SK-N-MC (cell line): Measurements from ENCODE around the gene DHCR7.

ENCODE experiments used
- FOXP2 ChIP-seq: optimal IDR thresholded peaks from 2 replicates; pipeline ENCODE3; 2011; ENCODE audit warnings: mild to moderate bottlenecking, moderate library complexity; ENCODE audit not compliant: insufficient read depth; ENCODE audit errors: extremely low read length, control extremely low read depth
- POLR2AphosphoS5 ChIP-seq: IDR thresholded peaks from 2 replicates; pipeline ENCODE4 v1.6.1; 2012; ENCODE audit warnings: mild to moderate bottlenecking, low read depth, low read length, borderline replicate concordance

DNA sequence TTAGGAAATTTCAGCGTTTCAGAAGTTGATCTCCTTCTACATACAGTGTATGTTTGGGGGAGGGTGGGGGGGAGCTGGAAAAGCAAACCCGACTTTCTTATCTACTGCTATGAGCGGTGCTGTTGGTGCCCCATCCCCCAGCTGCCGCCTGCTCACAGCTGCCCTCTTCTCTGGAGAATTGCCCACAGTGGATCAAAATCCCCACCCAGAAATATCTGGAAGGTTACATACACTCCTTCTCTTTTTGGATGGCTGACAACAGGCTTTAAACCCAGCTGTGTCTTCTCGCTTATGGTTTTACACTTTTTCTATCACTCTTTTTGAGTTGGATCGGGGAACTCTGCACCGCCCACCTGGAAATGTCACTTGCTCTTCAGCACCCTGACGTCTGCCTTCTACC lies 56.4 kb downstream of the DHCR7 start:
- TF ChIP-seq POLR2AphosphoS5 (no peak), FOXP2 (no peak)
